Suppressor macrophage treated with lipopolysaccharide for 4 hours (primary cell): ENCODE data around the gene DGUOK.
A peak's percentile ranks its signal among the peaks of the same experiment; 100 is the strongest.

ENCODE experiments used
- DNase-seq: peaks from one replicate; pipeline ENCODE4 v3.0.0-alpha.2; 2020

DGUOK gene

GRCh38 chr2:73999881-74000597, 73.4 kb downstream of the DGUOK start:
- no peak for DNase-seq

GRCh38 chr2:74000666-74001065, 74.0 kb downstream of the DGUOK start:
- DNase-seq, result no peak

GRCh38 chr2:74001121-74001520, 74.4 kb downstream of the DGUOK start:
- no peak for DNase-seq

- no peak for DNase-seq
These were observed 75.3 kb downstream of the DGUOK start for GRCh38 chr2:74001781-74002504.

- DNase-seq, result peak; percentile 87
These were observed 76.1 kb downstream of the DGUOK start for GRCh38 chr2:74002505-74003421.

GRCh38 chr2:74003494-74004211, 77.0 kb downstream of the DGUOK start:
- DNase-seq, result peak; percentile 62

GRCh38 chr2:74004212-74005182, 77.8 kb downstream of the DGUOK start:
- DNase-seq, result no peak

GRCh38 chr2:74005786-74006185, 79.1 kb downstream of the DGUOK start:
- no peak for DNase-seq

GRCh38 chr2:74006459-74006858, 79.8 kb downstream of the DGUOK start:
- DNase-seq, result no peak

- DNase-seq, result peak; percentile 20
These were observed 80.4 kb downstream of the DGUOK start for GRCh38 chr2:74007121-74007520.

- DNase-seq, result no peak
These were observed 81.0 kb downstream of the DGUOK start for GRCh38 chr2:74007711-74008110.
